ENCODE data around the gene HOXD1.

Gene HOXD1

GRCh38 chr2:176212276-176212675 lies 23.8 kb downstream of the HOXD1 start:
- H3K4me3 ChIP-seq (ENCODE audit: control insufficient read depth, low read depth, low read length): no peak overlapping the region
- no peak for DNase-seq (ENCODE audit: low read depth)
- TF ChIP-seq, protein P1, sequence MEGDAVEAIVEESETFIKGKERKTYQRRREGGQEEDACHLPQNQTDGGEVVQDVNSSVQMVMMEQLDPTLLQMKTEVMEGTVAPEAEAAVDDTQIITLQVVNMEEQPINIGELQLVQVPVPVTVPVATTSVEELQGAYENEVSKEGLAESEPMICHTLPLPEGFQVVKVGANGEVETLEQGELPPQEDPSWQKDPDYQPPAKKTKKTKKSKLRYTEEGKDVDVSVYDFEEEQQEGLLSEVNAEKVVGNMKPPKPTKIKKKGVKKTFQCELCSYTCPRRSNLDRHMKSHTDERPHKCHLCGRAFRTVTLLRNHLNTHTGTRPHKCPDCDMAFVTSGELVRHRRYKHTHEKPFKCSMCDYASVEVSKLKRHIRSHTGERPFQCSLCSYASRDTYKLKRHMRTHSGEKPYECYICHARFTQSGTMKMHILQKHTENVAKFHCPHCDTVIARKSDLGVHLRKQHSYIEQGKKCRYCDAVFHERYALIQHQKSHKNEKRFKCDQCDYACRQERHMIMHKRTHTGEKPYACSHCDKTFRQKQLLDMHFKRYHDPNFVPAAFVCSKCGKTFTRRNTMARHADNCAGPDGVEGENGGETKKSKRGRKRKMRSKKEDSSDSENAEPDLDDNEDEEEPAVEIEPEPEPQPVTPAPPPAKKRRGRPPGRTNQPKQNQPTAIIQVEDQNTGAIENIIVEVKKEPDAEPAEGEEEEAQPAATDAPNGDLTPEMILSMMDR (conservative IDR thresholded peaks at IDR 0.05; ENCODE audit: control insufficient read depth, insufficient read depth, low read depth, low read length): no peak

- TF ChIP-seq, protein P1 (conservative IDR thresholded peaks at IDR 0.05; ENCODE audit: control insufficient read depth, insufficient read depth, low read depth, low read length): no peak
- no peak for DNase-seq (ENCODE audit: low read depth)
- no peak overlapping the region for H3K4me3 ChIP-seq (ENCODE audit: control insufficient read depth, low read depth, low read length)
These were observed 24.9 kb downstream of the HOXD1 start for GRCh38 chr2:176213406-176213805.

DNA sequence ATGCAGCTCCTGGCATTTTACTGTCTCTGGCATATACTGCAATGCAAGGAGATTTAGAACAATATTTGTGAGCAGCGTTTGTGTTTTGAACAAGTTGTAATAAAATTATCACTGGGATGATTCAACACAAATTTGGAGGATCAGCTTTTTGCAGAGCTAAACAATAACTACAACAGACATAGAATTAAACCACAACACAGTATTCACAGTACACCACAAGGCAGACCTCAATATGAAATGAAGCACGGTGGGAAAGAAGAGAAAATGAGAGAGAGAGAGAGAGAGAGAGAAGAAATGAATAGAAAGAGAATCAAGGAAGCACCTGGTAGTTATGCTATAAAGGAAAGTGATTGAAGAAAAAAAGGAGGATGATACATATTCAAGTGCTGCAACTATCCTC lies 39.4 kb downstream of the HOXD1 start:
- TF ChIP-seq, protein P1 (conservative IDR thresholded peaks at IDR 0.05; ENCODE audit: control insufficient read depth, insufficient read depth, low read depth, low read length): no peak
- no peak overlapping the region for H3K4me3 ChIP-seq (ENCODE audit: control insufficient read depth, low read depth, low read length)
- no peak for DNase-seq (ENCODE audit: low read depth)

DNA sequence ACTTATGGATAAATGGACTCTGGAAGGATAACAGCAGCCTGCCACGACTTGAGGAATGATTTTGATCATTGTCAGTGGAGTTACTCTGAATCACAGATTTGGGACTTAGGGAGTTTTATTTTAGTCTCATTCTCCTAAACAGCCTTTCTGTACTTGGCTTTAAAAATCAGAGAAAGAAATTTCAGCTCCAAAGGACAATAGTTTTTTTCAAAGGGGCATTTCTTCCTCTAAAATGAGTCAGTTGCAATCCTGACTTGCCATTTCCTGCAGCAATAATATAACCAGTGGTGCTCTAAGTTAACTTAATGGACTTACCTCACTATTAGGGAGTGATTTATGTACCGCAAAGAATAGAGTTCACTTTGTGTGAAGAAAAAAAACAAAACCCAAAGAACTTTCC lies 45.7 kb downstream of the HOXD1 start:
- DNase-seq (ENCODE audit: low read depth): no peak
- TF ChIP-seq, protein P1 (conservative IDR thresholded peaks at IDR 0.05; ENCODE audit: control insufficient read depth, insufficient read depth, low read depth, low read length): no peak
- no peak overlapping the region for H3K4me3 ChIP-seq (ENCODE audit: control insufficient read depth, low read depth, low read length)

GRCh38 chr2:176234940-176235339 lies 46.5 kb downstream of the HOXD1 start:
- no peak overlapping the region for H3K4me3 ChIP-seq (ENCODE audit: control insufficient read depth, low read depth, low read length)
- no peak for DNase-seq (ENCODE audit: low read depth)
- TF ChIP-seq, protein P1 (conservative IDR thresholded peaks at IDR 0.05; ENCODE audit: control insufficient read depth, insufficient read depth, low read depth, low read length): no peak

DNA sequence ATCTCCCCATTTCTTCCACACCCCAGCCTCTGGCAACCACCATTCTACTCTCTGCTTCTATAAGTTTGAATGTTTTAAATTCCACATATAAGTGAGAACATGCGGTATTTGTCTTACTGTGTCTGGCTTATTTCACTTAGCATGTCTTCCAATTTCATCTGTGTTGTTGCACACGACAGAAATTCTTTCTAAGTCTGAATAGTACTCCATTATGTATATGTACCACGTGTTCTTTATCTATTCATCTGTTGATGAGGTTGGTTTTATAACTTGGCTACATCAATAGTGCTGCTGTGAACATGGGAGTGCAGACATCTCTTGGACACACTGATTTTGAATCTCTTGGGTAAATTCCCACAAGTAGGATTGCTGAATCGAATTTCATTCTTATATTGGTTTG lies 49.0 kb downstream of the HOXD1 start:
- DNase-seq (ENCODE audit: low read depth): no peak
- TF ChIP-seq, protein P1 (conservative IDR thresholded peaks at IDR 0.05; ENCODE audit: control insufficient read depth, insufficient read depth, low read depth, low read length): no peak
- H3K4me3 ChIP-seq (ENCODE audit: control insufficient read depth, low read depth, low read length): no peak overlapping the region

DNA sequence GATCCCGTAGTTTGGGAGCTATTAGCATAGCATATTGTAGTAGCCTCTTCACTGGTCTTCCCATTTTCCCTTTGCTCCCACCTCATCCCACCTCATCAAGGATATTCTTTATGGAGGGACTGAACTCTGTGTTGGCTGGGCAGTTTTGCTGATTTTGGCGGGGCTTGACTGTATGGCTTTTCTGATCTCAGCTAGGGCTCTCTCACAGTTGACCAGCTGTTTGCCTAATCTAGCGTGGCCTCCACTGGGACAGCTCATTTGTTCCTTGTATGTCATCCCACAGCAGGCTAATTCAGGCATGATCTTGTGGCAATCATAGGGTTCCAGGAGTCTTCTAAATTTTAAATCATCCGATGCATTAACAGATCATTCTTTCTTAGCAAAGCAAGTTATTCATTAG lies 50.6 kb downstream of the HOXD1 start:
- DNase-seq (ENCODE audit: low read depth): no peak
- TF ChIP-seq, protein P1 (conservative IDR thresholded peaks at IDR 0.05; ENCODE audit: control insufficient read depth, insufficient read depth, low read depth, low read length): no peak
- H3K4me3 ChIP-seq (ENCODE audit: control insufficient read depth, low read depth, low read length): no peak overlapping the region
